Loucy (cell line): ENCODE measurements around the gene STPG2.

Experiments used
- EZH2phosphoT487 ChIP-seq: fragments of 200-600 bp; IDR thresholded peaks from 2 replicates; pipeline ENCODE4 v1.6.1; 2018; ENCODE audit warnings: antibody characterized with exemption, mild to moderate bottlenecking, moderate library complexity, borderline replicate concordance
- TF ChIP-seq, protein P1 (sequence below): fragments of 200-600 bp; sonication (generic); conservative IDR thresholded peaks from 2 replicates; pipeline ENCODE4 v1.5.1; 2014; ENCODE audit warnings: mild to moderate bottlenecking, antibody characterized with exemption, low read length

GRCh38 chr4:97892592-97893266 lies 250.5 kb downstream of the STPG2 start:
- no peak for TF ChIP-seq EZH2phosphoT487
- TF ChIP-seq, protein P1, sequence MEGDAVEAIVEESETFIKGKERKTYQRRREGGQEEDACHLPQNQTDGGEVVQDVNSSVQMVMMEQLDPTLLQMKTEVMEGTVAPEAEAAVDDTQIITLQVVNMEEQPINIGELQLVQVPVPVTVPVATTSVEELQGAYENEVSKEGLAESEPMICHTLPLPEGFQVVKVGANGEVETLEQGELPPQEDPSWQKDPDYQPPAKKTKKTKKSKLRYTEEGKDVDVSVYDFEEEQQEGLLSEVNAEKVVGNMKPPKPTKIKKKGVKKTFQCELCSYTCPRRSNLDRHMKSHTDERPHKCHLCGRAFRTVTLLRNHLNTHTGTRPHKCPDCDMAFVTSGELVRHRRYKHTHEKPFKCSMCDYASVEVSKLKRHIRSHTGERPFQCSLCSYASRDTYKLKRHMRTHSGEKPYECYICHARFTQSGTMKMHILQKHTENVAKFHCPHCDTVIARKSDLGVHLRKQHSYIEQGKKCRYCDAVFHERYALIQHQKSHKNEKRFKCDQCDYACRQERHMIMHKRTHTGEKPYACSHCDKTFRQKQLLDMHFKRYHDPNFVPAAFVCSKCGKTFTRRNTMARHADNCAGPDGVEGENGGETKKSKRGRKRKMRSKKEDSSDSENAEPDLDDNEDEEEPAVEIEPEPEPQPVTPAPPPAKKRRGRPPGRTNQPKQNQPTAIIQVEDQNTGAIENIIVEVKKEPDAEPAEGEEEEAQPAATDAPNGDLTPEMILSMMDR, result no peak
